ENCODE measurements around the gene OR51G1.

The OR51G1 gene

GRCh38 chr11:4921796-4922195 is 2.3 kb downstream of the OR51G1 start:
- H3K9me3 ChIP-seq (replicated peaks in 1 of 11): no peaks in the 10 kb centered on the region
- no peak overlapping the region for H3K9ac ChIP-seq

GRCh38 chr11:4919250-4919649 is 4.9 kb downstream of the OR51G1 start, which contains the start of gene OR51G2:
Gene OR51G2 (minus strand): TSS chr11:4919350. CDS start chr11:4915663, 3,687 bp downstream.
- no peaks in the 10 kb centered on the region for H3K9me3 ChIP-seq (replicated peaks in 1 of 11)

More at GRCh38 chr11:4921796-4922195, 2.3 kb downstream of the OR51G1 start:
- no peaks in the 10 kb centered on the region for H3K36me3 ChIP-seq
- H3K4me3 ChIP-seq: no peak overlapping the region
- H3K27ac ChIP-seq: no peak overlapping the region
- H4K20me1 ChIP-seq: no peaks in the 10 kb centered on the region
- H3K4me1 ChIP-seq: no peaks in the 10 kb centered on the region
- no peak for TF ChIP-seq Cebpa-rat (IDR thresholded peaks at IDR 0.05)
- H3K27me3 ChIP-seq: no peaks in the 10 kb centered on the region
- no peak overlapping the region for H3K4me2 ChIP-seq

GRCh38 chr11:4916581-4916980 is 7.6 kb downstream of the OR51G1 start:
- Histone ChIP-seq H3K27me3 (no peaks in the 10 kb centered on the region), H3K9ac (no peak overlapping the region), H3K4me3 (no peak overlapping the region), H3K4me2 (no peak overlapping the region), H3K4me1 (no peaks in the 10 kb centered on the region), H3K27ac (no peak overlapping the region), H3K9me3 (replicated peaks in 1 of 11) (peaks cover 0 to 4% (median 0%) of the 10 kb centered on the region in 11 experiments; a peak in 1 of 22 replicates), H4K20me1 (no peaks in the 10 kb centered on the region), H3K36me3 (no peaks in the 10 kb centered on the region)
- TF ChIP-seq Cebpa-rat (IDR thresholded peaks at IDR 0.05): no peak

More at GRCh38 chr11:4919250-4919649, 4.9 kb downstream of the OR51G1 start, which contains the start of gene OR51G2:
- Histone ChIP-seq H3K4me1 (no peaks in the 10 kb centered on the region), H3K27ac (no peak within 1 kb of the TSS), H3K4me3 (no peak within 1 kb of the TSS), H3K36me3 (no peaks in the 10 kb centered on the region), H3K4me2 (no peak within 1 kb of the TSS), H3K9ac (no peak within 1 kb of the TSS), H3K27me3 (no peaks in the 10 kb centered on the region), H4K20me1 (no peaks in the 10 kb centered on the region)
- no peak for TF ChIP-seq Cebpa-rat (IDR thresholded peaks at IDR 0.05)

GRCh38 chr11:4903484-4903883 is 20.7 kb downstream of the OR51G1 start, which contains the start of gene OR51A7:
Gene OR51A7 (plus strand): TSS chr11:4903783. CDS start chr11:4907370, 3,587 bp downstream.
- H4K20me1 ChIP-seq: no peaks in the 10 kb centered on the region
- H3K27me3 ChIP-seq: no peaks in the 10 kb centered on the region
- no peak within 1 kb of the TSS for H3K27ac ChIP-seq
- H3K9me3 ChIP-seq (replicated peaks in 1 of 11): peaks cover 0 to 5% (median 0%) of the 10 kb centered on the region in 11 experiments; a peak in 1 of 22 replicates
- H3K4me2 ChIP-seq: no peak within 1 kb of the TSS
- no peak within 1 kb of the TSS for H3K4me3 ChIP-seq
- H3K4me1 ChIP-seq: no peaks in the 10 kb centered on the region
- no peak for TF ChIP-seq Cebpa-rat (IDR thresholded peaks at IDR 0.05)
- no peak within 1 kb of the TSS for H3K9ac ChIP-seq
- H3K36me3 ChIP-seq: no peaks in the 10 kb centered on the region

GRCh38 chr11:4891996-4892640 is 32.0 kb downstream of the OR51G1 start:
- no peak overlapping the region for H3K4me3 ChIP-seq
- no peaks in the 10 kb centered on the region for H4K20me1 ChIP-seq
- no peak for TF ChIP-seq Cebpa-rat (IDR thresholded peaks at IDR 0.05)
- peaks cover 9 to 27% (median 17%) of the 10 kb centered on the region in 10 experiments; a peak in 18 of 20 replicates for H3K4me1 ChIP-seq
- H3K9ac ChIP-seq: no peak overlapping the region
- H3K9me3 ChIP-seq (replicated peaks in 1 of 11): no peaks in the 10 kb centered on the region
- H3K27me3 ChIP-seq: no peaks in the 10 kb centered on the region
- H3K27ac ChIP-seq: no peak overlapping the region
- no peaks in the 10 kb centered on the region for H3K36me3 ChIP-seq
- peak overlapping the region in 1 of 11 experiments; percentile 11; a peak in 3 of 22 replicates for H3K4me2 ChIP-seq

GRCh38 chr11:4890279-4890678 is 33.9 kb downstream of the OR51G1 start:
- Histone ChIP-seq H3K4me2 (no peak overlapping the region), H3K9me3 (replicated peaks in 1 of 11) (no peaks in the 10 kb centered on the region), H3K36me3 (no peaks in the 10 kb centered on the region), H3K27ac (no peak overlapping the region), H4K20me1 (no peaks in the 10 kb centered on the region), H3K27me3 (no peaks in the 10 kb centered on the region), H3K4me1 (peaks cover 0 to 8% (median 2%) of the 10 kb centered on the region in 10 experiments; a peak in 12 of 20 replicates), H3K9ac (no peak overlapping the region), H3K4me3 (no peak overlapping the region)
- TF ChIP-seq Cebpa-rat (IDR thresholded peaks at IDR 0.05): no peak

- Histone ChIP-seq H3K9me3 (replicated peaks in 1 of 11) (no peaks in the 10 kb centered on the region), H3K4me3 (no peak overlapping the region)
- no peak for TF ChIP-seq Cebpa-rat (IDR thresholded peaks at IDR 0.05)
Observed at GRCh38 chr11:4887591-4887990, 36.5 kb downstream of the OR51G1 start.

GRCh38 chr11:4886186-4886585 is 38.0 kb downstream of the OR51G1 start:
- Histone ChIP-seq H3K27ac (no peak overlapping the region), H3K4me2 (no peak overlapping the region), H3K4me1 (no peaks in the 10 kb centered on the region), H3K9me3 (replicated peaks in 1 of 11) (no peaks in the 10 kb centered on the region), H3K27me3 (no peaks in the 10 kb centered on the region), H4K20me1 (no peaks in the 10 kb centered on the region), H3K4me3 (no peak overlapping the region), H3K36me3 (no peaks in the 10 kb centered on the region), H3K9ac (no peak overlapping the region)
- TF ChIP-seq Cebpa-rat (IDR thresholded peaks at IDR 0.05): no peak

More at GRCh38 chr11:4887591-4887990, 36.5 kb downstream of the OR51G1 start:
- Histone ChIP-seq H3K4me2 (no peak overlapping the region), H3K27me3 (no peaks in the 10 kb centered on the region), H4K20me1 (no peaks in the 10 kb centered on the region), H3K9ac (no peak overlapping the region), H3K4me1 (peaks cover 0 to 6% (median 0%) of the 10 kb centered on the region in 10 experiments; a peak in 1 of 20 replicates), H3K27ac (no peak overlapping the region), H3K36me3 (no peaks in the 10 kb centered on the region)

GRCh38 chr11:4884361-4884760 is 39.8 kb downstream of the OR51G1 start:
- Histone ChIP-seq H3K9ac (no peak overlapping the region), H3K36me3 (no peaks in the 10 kb centered on the region), H3K27me3 (no peaks in the 10 kb centered on the region), H3K4me2 (no peak overlapping the region), H3K4me1 (no peaks in the 10 kb centered on the region), H3K27ac (no peak overlapping the region), H4K20me1 (no peaks in the 10 kb centered on the region), H3K4me3 (no peak overlapping the region), H3K9me3 (replicated peaks in 1 of 11) (no peaks in the 10 kb centered on the region)
- no peak for TF ChIP-seq Cebpa-rat (IDR thresholded peaks at IDR 0.05)

GRCh38 chr11:4882543-4882942 is 41.6 kb downstream of the OR51G1 start:
- Histone ChIP-seq H3K4me3 (no peak overlapping the region), H3K4me2 (no peak overlapping the region), H3K9ac (no peak overlapping the region), H3K27ac (no peak overlapping the region), H3K36me3 (no peaks in the 10 kb centered on the region), H4K20me1 (no peaks in the 10 kb centered on the region), H3K9me3 (replicated peaks in 1 of 11) (no peaks in the 10 kb centered on the region), H3K4me1 (no peaks in the 10 kb centered on the region), H3K27me3 (no peaks in the 10 kb centered on the region)
- TF ChIP-seq Cebpa-rat (IDR thresholded peaks at IDR 0.05): no peak

Measured in BLaER1 treated with 17β-estradiol and CSF1 and Interleukin-3, amounts not matched to agents 10 nM and 100 nM (cell line).